NB4 (cell line): Measurements from ENCODE around the gene USP31.

Experiments used
- DNase-seq: peaks from one replicate; pipeline ENCODE4 v3.0.0; 2010; ENCODE audit warnings: low read depth
- H3K4me3 ChIP-seq: one replicate; pipeline ENCODE4 v1.5.1; 2011; ENCODE audit warnings: mild to moderate bottlenecking, low read depth, low read length, moderate library complexity
- CTCF ChIP-seq: IDR thresholded peaks from one replicate; pipeline ENCODE4 v1.5.1; 2012; ENCODE audit warnings: low read depth, low read length
- MAX ChIP-seq: IDR thresholded peaks from 2 replicates; pipeline ENCODE4 v1.6.1; 2011; ENCODE audit warnings: low read depth, low read length
- MYC ChIP-seq: IDR thresholded peaks from 2 replicates; pipeline ENCODE4 v1.6.1; 2011; ENCODE audit warnings: low read depth, low read length
- POLR2A ChIP-seq: IDR thresholded peaks from 2 replicates; pipeline ENCODE4 v1.6.1; 2011; ENCODE audit warnings: mild to moderate bottlenecking; ENCODE audit not compliant: insufficient read length; ENCODE audit errors: extremely low read depth

USP31 gene

GRCh38 chr16:23158114-23158513 lies 8.9 kb upstream of the USP31 start:
- no peak for DNase-seq
- no peak overlapping the region for H3K4me3 ChIP-seq
- no peak for TF ChIP-seq MAX
- TF ChIP-seq POLR2A, result no peak
- TF ChIP-seq CTCF, result no peak
- no peak for TF ChIP-seq MYC

GRCh38 chr16:23156946-23157460 lies 7.8 kb upstream of the USP31 start:
- peak; percentile 15 for DNase-seq
- no peak overlapping the region for H3K4me3 ChIP-seq
- TF ChIP-seq MYC (no peak), POLR2A (no peak), CTCF (no peak), MAX (no peak)

- no peak overlapping the region for H3K4me3 ChIP-seq
- DNase-seq, result no peak
- TF ChIP-seq POLR2A (no peak), MYC (no peak), MAX (no peak), CTCF (no peak)
Measured at GRCh38 chr16:23156110-23156509, 6.9 kb upstream of the USP31 start.

GRCh38 chr16:23155445-23156049 lies 6.3 kb upstream of the USP31 start:
- peak; percentile 36 for DNase-seq

GRCh38 chr16:23152386-23153178 lies 3.3 kb upstream of the USP31 start:
- no peak for TF ChIP-seq MYC
- no peak for TF ChIP-seq MAX
- TF ChIP-seq POLR2A, result no peak
- no peak for TF ChIP-seq CTCF
- no peak for DNase-seq
- no peak overlapping the region for H3K4me3 ChIP-seq

More at GRCh38 chr16:23155445-23156049, 6.3 kb upstream of the USP31 start:
- TF ChIP-seq MYC, result no peak
- TF ChIP-seq MAX, result no peak
- no peak for TF ChIP-seq POLR2A
- peak; percentile 42 for TF ChIP-seq CTCF
- H3K4me3 ChIP-seq, result no peak overlapping the region
